Osteoblast (primary cell): ENCODE measurements around the gene MAS1L. TPM values are rescaled to one million over a fixed set of nuclear protein-coding genes. Genes with fewer than 3 reads are reported as not detected.

Experiments used
- DNase-seq: peaks from one replicate; pipeline ENCODE4 v3.0.0; 2011; ENCODE audit warnings: low spot score, mixed read lengths; ENCODE audit not compliant: insufficient read length; ENCODE audit errors: missing footprints
- H2AFZ ChIP-seq: 2 replicates; pipeline ENCODE4 v1.6.0; 2011; ENCODE audit warnings: mild to moderate bottlenecking, low read length
- H3K27ac ChIP-seq: 2 replicates; pipeline ENCODE4 v1.5.1; 2011; ENCODE audit warnings: mild to moderate bottlenecking, low read depth, low read length, moderate library complexity
- H3K27me3 ChIP-seq: 2 replicates; pipeline ENCODE4 v1.6.0; 2012; ENCODE audit warnings: mild to moderate bottlenecking, control low read depth, inconsistent platforms, low read length, moderate library complexity; ENCODE audit not compliant: insufficient read depth
- H3K36me3 ChIP-seq: 2 replicates; pipeline ENCODE4 v1.5.1; 2011; ENCODE audit warnings: mild to moderate bottlenecking, low read length, control low read depth, moderate library complexity; ENCODE audit not compliant: insufficient read depth
- H3K4me1 ChIP-seq: 2 replicates; pipeline ENCODE4 v1.5.1; 2011; ENCODE audit warnings: mild to moderate bottlenecking, low read length, control low read depth, moderate library complexity; ENCODE audit not compliant: insufficient read depth
- H3K4me2 ChIP-seq: 2 replicates; pipeline ENCODE4 v1.6.0; 2011; ENCODE audit warnings: mild to moderate bottlenecking, low read length; ENCODE audit not compliant: insufficient read depth
- H3K4me3 ChIP-seq: fragments of 200-600 bp; sonication (generic); 3 replicates; pipeline ENCODE4 v1.5.1; 2012; ENCODE audit warnings: mild to moderate bottlenecking, low read length, inconsistent platforms; ENCODE audit not compliant: insufficient read depth
- H3K79me2 ChIP-seq: 2 replicates; pipeline ENCODE4 v1.6.0; 2012; ENCODE audit warnings: mild to moderate bottlenecking, low read length, control low read depth, inconsistent platforms; ENCODE audit not compliant: insufficient read depth
- H3K9me3 ChIP-seq: 2 replicates; pipeline ENCODE4 v1.5.1; 2011; ENCODE audit warnings: low read depth, low read length, control low read depth
- H4K20me1 ChIP-seq: 2 replicates; pipeline ENCODE4 v1.6.0; 2012; ENCODE audit warnings: mild to moderate bottlenecking, low read length, control low read depth; ENCODE audit not compliant: insufficient read depth
- total RNA-seq: library from RNA; depleted of rRNA; stranded (reverse); fragments of >200 nt; gene quantifications from 2 replicates; pipeline ENCODE4 v1.2.3, GENCODE V29; 2012
- TF ChIP-seq, protein P1 (sequence below): IDR thresholded peaks from 2 replicates; pipeline ENCODE4 v1.5.1; 2011; ENCODE audit warnings: mild to moderate bottlenecking, low read depth, low read length, moderate library complexity; ENCODE audit errors: extremely low read depth

The MAS1L gene
- total RNA-seq, 1 donor, result not detected

DNA sequence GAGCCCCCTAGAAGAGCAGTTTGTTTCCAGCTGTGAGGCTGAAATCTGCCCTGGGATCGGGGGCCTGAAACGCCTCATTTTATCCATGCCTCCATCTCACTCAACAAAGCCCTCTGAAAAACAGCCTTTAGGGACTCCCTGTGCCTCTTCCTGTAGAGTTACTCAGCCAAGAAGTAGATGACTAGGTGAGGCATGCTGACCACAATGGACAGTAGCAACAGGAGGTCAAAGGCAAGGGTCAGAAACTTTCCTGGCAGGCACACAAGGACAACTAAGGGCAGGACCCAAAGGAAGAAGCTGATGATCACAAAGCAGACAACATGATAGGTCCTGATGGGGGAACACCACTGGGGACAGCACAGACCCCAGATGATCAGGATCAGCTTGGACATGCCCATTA, 12.8 kb downstream of the MAS1L start:
- H4K20me1 ChIP-seq, result no peaks in the 10 kb centered on the region
- H3K4me2 ChIP-seq, result no peak overlapping the region
- no peak overlapping the region for H2AFZ ChIP-seq
- H3K27ac ChIP-seq, result no peak overlapping the region
- DNase-seq, result no peak
- no peaks in the 10 kb centered on the region for H3K4me1 ChIP-seq
- no peaks in the 10 kb centered on the region for H3K79me2 ChIP-seq
- TF ChIP-seq, protein P1, sequence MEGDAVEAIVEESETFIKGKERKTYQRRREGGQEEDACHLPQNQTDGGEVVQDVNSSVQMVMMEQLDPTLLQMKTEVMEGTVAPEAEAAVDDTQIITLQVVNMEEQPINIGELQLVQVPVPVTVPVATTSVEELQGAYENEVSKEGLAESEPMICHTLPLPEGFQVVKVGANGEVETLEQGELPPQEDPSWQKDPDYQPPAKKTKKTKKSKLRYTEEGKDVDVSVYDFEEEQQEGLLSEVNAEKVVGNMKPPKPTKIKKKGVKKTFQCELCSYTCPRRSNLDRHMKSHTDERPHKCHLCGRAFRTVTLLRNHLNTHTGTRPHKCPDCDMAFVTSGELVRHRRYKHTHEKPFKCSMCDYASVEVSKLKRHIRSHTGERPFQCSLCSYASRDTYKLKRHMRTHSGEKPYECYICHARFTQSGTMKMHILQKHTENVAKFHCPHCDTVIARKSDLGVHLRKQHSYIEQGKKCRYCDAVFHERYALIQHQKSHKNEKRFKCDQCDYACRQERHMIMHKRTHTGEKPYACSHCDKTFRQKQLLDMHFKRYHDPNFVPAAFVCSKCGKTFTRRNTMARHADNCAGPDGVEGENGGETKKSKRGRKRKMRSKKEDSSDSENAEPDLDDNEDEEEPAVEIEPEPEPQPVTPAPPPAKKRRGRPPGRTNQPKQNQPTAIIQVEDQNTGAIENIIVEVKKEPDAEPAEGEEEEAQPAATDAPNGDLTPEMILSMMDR, result no peak
- H3K9me3 ChIP-seq, result no peaks in the 10 kb centered on the region
- no peaks in the 10 kb centered on the region for H3K27me3 ChIP-seq
- no peaks in the 10 kb centered on the region for H3K36me3 ChIP-seq
- H3K4me3 ChIP-seq, result no peak overlapping the region

DNA sequence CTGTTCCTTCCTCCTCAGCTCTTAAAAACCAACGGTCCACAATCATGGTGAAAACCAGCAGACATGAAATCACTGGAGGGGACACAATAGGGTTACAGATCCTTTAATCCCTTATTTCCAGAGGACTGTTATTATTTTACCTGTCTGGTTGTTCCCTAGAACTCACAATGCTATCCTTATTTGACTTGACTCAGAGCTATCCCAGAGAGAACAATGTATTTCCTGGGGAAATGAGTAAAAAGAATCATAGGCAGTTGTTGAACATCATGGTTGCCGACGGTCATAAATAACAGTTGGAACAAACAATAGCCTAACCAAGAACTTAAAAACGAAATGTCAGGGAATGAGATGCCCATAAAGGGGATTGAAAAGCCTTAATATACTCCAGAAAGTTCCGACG, 21.5 kb downstream of the MAS1L start:
- TF ChIP-seq, protein P1, result no peak
- H3K27me3 ChIP-seq, result no peaks in the 10 kb centered on the region
- no peak for DNase-seq
- no peaks in the 10 kb centered on the region for H4K20me1 ChIP-seq
- no peak overlapping the region for H3K4me3 ChIP-seq
- no peak overlapping the region for H3K27ac ChIP-seq
- no peaks in the 10 kb centered on the region for H3K79me2 ChIP-seq
- no peak overlapping the region for H3K4me2 ChIP-seq
- H3K4me1 ChIP-seq, result no peaks in the 10 kb centered on the region
- no peak overlapping the region for H2AFZ ChIP-seq
- H3K36me3 ChIP-seq, result no peaks in the 10 kb centered on the region
- no peaks in the 10 kb centered on the region for H3K9me3 ChIP-seq

DNA sequence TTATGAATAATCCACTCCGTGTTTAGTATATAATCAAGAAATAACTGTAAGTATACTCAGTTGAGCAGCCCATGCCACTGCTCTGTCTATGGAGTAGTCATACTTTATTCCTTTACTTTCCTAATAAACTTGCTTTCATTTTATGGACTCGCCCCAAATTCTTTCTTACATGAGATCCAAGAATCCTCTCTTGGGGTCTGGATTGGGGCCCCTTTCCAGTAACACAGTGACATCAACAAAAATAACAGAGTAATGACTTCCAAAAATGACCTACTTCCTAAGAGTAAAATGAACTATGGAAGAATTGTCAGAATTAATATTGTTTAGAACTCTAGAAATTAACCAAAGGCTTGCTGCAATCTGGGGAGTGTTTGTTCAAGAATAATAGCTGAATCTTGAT, 22.0 kb downstream of the MAS1L start:
- no peak overlapping the region for H3K27ac ChIP-seq
- no peak overlapping the region for H2AFZ ChIP-seq
- no peaks in the 10 kb centered on the region for H4K20me1 ChIP-seq
- no peaks in the 10 kb centered on the region for H3K36me3 ChIP-seq
- H3K4me3 ChIP-seq, result no peak overlapping the region
- H3K27me3 ChIP-seq, result no peaks in the 10 kb centered on the region
- H3K4me2 ChIP-seq, result no peak overlapping the region
- TF ChIP-seq, protein P1, result no peak
- no peaks in the 10 kb centered on the region for H3K4me1 ChIP-seq
- no peaks in the 10 kb centered on the region for H3K9me3 ChIP-seq
- no peaks in the 10 kb centered on the region for H3K79me2 ChIP-seq
- DNase-seq, result no peak

DNA sequence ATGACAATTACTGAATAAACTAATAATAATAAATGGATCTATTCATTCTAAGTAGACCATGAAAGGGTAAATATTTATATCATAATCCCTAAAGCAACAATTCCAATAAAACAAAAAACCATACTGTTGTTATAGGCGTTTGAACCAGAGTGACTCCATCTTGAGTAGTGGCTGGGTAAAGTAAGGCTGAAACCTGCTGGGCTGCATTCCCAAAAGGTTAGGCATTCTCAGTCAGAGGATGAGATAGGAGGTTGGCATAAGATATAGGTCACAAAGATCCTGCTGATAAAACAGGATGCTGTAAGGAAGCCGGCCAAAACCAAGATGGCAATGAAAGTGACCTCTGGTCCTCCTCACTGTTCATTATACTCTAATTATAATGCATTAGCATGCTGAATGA, 22.5 kb downstream of the MAS1L start:
- TF ChIP-seq, protein P1, result no peak
- Histone ChIP-seq H3K9me3 (no peaks in the 10 kb centered on the region), H3K4me3 (no peak overlapping the region)

More for the DNA sequence above, 22.5 kb downstream of the MAS1L start:
- Histone ChIP-seq H3K27ac (no peak overlapping the region), H3K27me3 (no peaks in the 10 kb centered on the region), H3K36me3 (no peaks in the 10 kb centered on the region), H2AFZ (no peak overlapping the region), H3K79me2 (no peaks in the 10 kb centered on the region), H3K4me1 (no peaks in the 10 kb centered on the region), H4K20me1 (no peaks in the 10 kb centered on the region), H3K4me2 (no peak overlapping the region)
- no peak for DNase-seq
